HG03460 (cell line): Measurements from ENCODE around the gene SYNJ2BP.
"Not testable (repeated sequence)": the region's sequence is repeated elsewhere in the genome, so short reads cannot be mapped to it uniquely, and the experiment has no call there.

Experiments used
- ATAC-seq: cut with Tn5 transposase; IDR thresholded peaks from one replicate; pipeline ENCODE4 v1.9.1; 2021; ENCODE audit not compliant: unreplicated experiment

SYNJ2BP gene

GRCh38 chr14:70416725-70417349, at the start of gene SYNJ2BP:
Gene SYNJ2BP, minus strand, starts transcription at chr14:70417090. Its CDS starts 127 bp downstream, at chr14:70416963.
- no peak for ATAC-seq

- no peak for ATAC-seq
Measured at GRCh38 chr14:70454731-70455130, 37.8 kb upstream of the SYNJ2BP start.

DNA sequence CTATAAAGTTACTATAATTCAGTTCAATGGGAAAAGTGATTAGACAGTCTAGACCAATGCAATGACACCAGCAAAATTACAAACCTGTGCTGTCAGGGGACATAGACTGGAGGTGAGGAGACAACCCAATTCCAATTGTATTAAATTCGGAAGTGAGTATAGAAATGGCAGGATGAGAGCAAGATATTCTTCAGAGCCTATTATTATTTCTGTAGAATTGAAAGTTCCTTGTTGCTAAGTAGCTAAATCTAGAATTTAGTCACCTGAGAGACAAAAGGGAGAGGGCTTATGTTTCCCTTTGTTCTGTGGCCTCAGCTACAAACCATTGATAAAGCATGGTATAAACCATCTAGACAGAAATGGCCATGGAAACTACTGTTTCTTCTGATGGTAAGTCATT, 35.0 kb upstream of the SYNJ2BP start, which contains the start of gene ADAM21:
Gene ADAM21, plus strand, starts transcription at position 301 of the 400 bp plus-strand sequence. CDS start 5,326 bp downstream, outside the sequence.
- ATAC-seq = no peak

GRCh38 chr14:70448633-70449340, 31.9 kb upstream of the SYNJ2BP start:
- no peak for ATAC-seq

DNA sequence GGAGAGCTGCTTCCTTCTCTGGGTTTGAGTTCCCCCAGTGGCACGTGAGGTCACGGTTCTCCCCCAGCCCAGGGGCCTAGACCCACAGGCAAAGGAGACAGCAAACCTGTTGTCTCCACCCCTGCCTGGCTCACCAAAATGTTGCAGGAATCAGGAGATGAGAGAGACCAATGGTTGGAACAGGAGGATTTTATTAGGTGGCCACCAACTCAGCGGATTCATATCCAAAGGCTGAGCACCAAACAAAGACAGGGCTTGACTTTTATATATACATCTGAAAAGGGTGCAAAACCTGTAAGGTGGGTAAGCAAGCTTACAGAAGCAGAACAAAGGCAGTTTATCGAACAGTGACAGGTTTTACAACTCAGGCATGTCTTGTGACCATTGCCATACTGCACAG, 25.9 kb upstream of the SYNJ2BP start:
- no peak for ATAC-seq

DNA sequence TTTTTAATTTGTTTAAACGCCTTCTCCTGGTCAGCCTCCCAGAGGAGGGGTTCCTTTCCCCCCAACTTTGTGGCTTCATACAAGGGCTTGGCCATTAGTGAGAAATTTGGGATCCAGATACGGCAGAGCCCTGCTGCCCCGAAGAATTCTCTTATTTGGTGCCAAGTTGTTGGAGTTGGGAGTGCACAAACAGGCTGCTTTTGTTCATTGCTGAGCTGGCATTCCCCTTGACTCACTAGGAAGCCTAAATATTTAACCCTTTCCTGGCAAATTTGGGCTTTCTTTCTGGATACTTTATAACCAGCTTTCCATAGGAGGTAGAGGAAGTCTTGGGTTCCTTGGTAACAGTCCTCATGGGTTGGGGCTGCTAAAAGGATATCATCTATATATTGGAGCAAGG, 24.8 kb upstream of the SYNJ2BP start:
- no peak for ATAC-seq

DNA sequence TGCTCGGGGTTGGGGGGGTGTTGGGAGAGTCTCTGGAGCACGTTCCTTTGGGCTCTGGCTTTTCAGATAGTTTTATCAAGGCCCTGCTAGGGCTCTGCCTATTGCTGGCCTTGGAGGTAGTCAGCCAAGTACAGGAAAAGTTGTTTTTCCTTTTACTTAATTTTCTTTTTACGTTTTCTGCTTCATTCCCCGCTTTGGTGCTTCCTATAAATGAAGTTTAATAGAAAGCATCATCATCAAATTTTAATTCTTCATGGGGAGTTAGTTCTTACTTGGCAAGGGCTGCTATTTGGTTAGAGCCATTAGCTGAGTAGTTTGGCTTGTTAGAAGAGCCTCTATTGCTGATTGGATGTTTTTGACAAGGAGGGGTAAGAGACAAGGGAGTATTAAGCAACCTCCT, 20.0 kb upstream of the SYNJ2BP start:
- ATAC-seq = no peak

DNA sequence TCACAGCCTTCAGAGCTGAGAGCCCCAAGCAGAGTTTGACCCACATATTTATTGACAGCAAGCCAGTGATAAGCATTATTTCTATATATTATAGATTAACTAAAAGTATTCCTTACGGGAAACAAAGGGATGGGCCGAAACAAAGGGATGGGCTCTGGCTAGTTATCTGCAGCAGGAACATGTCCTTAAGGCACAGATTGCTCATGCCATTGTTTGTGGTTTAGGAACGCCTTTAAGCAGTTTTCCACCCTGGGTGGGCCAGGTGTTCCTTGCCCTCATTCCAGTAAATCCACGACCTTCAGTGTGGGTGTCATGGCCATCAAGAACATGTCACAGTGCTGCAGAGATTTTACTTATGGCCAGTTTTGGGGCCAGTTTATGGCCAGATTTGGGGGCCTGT, 9.7 kb upstream of the SYNJ2BP start:
- ATAC-seq = not testable (repeated sequence)

DNA sequence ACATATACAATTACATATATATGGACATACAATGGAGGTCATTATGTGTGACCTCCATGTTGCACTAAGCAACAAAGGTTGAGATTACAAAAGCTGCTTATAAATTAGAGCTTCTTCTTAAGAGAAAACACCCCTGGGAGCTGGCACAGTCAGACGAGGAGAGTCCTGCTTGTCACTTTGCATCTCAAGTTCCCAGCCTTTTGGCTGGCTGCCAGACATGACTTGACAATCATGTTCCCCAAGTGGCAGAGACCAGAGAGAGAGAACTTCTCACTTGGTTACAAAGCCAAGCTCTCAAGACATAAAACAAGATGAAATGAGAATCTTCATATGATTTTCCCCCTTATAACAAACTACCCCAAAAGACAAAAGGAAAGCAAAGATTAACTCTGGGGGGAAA, 8.5 kb upstream of the SYNJ2BP start:
- ATAC-seq = no peak

GRCh38 chr14:70422538-70422937, 5.6 kb upstream of the SYNJ2BP start:
- ATAC-seq = no peak

GRCh38 chr14:70419270-70419931, 2.5 kb upstream of the SYNJ2BP start:
- not testable (repeated sequence) for ATAC-seq

- no peak for ATAC-seq
Measured at GRCh38 chr14:70416338-70416724, 559 bp downstream of the SYNJ2BP start.

DNA sequence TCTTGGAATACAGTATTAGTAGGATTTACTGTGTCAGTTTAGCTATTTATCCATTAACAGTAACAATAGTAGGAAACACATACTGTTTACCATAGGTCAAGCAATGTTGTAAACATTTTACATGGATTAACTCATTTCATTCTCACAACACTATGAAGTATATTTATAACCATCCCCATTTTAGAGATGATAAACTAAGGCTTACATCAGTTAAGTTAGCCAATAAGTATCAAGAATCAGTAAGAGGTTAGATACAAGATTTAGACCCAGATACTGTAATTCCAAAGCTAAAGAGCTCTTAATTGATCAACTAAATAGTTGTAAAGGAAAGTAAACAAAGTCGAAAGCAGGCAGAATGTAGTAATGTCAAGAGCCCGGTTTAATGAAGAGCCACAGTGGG, 1.1 kb downstream of the SYNJ2BP start:
- ATAC-seq = no peak

DNA sequence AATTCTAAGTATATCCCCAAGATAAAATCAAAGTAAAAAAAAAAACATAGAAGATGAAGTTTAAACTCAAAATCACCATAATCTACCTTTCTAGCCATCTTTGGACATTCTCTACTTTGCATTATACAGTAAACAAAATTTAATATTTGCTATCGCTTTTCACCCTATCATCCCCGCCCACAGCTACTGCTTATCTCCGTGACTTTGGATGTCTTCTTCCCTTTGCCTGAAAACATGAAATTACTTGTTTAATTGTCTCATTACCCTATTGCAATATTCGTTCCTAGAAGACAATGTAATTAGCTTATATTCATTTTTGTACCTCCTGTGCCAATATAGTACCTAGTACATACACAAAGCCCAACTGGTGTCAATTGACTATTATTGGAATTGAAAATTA, 9.3 kb downstream of the SYNJ2BP start:
- ATAC-seq = no peak

- not testable (repeated sequence) for ATAC-seq
Measured at GRCh38 chr14:70406216-70406615, 10.7 kb downstream of the SYNJ2BP start.

GRCh38 chr14:70403335-70403734, 13.6 kb downstream of the SYNJ2BP start:
- ATAC-seq = not testable (repeated sequence)

- ATAC-seq = no peak
Measured at GRCh38 chr14:70401643-70402042, 15.2 kb downstream of the SYNJ2BP start.

- no peak for ATAC-seq
Measured at GRCh38 chr14:70398706-70399431, 18.0 kb downstream of the SYNJ2BP start.

- no peak for ATAC-seq
Measured at GRCh38 chr14:70398280-70398679, 18.6 kb downstream of the SYNJ2BP start.

DNA sequence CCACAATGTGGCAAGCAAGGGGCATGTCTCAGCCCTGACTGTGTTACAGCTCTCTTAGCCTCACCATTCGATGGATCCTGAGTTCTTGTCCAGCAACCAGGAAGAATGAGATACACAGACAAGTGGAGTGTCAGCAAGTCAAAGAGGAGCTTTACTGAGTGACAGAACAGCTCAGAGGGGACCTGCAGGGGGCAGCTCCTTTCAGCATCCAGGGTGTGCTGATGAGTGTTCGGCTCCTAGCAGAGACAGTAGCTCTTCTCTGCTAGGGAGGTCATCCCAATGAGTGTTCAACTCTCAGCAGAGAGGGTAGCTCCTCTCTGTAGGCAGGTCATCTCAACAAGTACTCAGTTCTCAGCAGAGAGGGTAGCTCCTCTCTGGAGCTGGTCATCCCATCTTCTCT, 19.1 kb downstream of the SYNJ2BP start:
- ATAC-seq = no peak

DNA sequence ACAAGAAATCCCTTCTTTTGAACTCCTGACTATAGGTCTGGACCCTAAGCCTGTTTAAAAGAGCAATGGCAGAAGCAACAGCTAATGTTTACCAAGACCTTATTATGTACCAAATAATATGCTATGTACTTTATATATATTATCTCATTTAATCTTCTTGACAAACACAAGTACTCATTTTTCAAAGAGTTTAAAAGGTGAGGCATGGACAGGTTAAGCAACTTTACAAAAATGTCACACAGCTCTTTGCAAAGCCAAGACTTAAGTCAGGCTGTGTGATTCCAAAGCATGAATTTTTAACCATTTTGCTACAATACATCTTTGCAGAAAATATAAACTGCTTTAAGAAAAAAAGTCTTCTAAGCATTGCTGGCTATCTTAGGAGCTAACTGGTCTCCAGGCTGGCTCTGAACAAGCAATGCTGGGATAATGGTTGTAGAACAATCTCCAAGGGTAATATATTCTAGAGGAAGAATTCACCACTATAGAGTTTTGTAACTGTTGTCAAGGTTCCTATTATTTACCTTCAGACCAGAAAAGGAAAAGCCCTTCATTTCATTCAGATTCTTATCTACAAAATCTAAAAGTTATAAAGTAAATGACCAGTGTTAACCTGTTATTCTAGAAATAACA, 22.1 kb downstream of the SYNJ2BP start:
- ATAC-seq = no peak
